Keratinocyte (primary cell): ENCODE data around the gene SLC12A5.

Source experiments
- EZH2 ChIP-seq: IDR thresholded peaks from one replicate; pipeline ENCODE4 v1.6.1; 2012; ENCODE audit warnings: inconsistent platforms, mild to moderate bottlenecking, low read length, moderate library complexity
- TF ChIP-seq, protein P1 (sequence below), 3 experiments: IDR thresholded peaks in 1 of 3; conservative IDR thresholded peaks in 1 of 3; optimal IDR thresholded peaks in 1 of 3; 2 replicates in 2 of 3; 3 replicates in 1 of 3; pipeline versions ENCODE3 to v1.5.1; 2011; ENCODE audit warnings: low read length in 3 of 3, mild to moderate bottlenecking in 3 of 3, moderate library complexity in 2 of 3, control low read depth in 1 of 3, inconsistent platforms in 1 of 3; ENCODE audit not compliant: insufficient read depth in 2 of 3; ENCODE audit errors: extremely low read depth in 1 of 3

DNA sequence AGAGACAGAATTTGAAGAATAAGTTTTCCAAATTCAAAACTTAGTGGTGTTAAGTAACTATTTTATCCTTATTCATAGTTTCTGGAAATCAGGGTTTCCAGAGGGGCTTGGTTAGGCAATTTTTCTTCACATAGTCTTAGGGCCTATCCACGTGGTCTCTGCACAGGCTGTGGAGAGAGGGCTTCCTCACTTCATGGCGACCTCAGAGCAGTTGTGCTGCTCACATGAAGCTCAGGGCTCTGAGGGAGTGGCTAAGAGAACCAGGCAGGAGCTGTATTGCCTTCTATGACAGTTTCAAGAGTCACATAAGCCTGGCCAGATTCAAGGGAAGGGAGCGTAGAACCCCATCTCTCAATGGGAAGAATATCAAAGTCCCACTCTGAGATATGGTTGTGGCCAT is 75.2 kb downstream of the SLC12A5 start:
- TF ChIP-seq, protein P1, sequence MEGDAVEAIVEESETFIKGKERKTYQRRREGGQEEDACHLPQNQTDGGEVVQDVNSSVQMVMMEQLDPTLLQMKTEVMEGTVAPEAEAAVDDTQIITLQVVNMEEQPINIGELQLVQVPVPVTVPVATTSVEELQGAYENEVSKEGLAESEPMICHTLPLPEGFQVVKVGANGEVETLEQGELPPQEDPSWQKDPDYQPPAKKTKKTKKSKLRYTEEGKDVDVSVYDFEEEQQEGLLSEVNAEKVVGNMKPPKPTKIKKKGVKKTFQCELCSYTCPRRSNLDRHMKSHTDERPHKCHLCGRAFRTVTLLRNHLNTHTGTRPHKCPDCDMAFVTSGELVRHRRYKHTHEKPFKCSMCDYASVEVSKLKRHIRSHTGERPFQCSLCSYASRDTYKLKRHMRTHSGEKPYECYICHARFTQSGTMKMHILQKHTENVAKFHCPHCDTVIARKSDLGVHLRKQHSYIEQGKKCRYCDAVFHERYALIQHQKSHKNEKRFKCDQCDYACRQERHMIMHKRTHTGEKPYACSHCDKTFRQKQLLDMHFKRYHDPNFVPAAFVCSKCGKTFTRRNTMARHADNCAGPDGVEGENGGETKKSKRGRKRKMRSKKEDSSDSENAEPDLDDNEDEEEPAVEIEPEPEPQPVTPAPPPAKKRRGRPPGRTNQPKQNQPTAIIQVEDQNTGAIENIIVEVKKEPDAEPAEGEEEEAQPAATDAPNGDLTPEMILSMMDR (optimal IDR thresholded peaks at IDR 0.05 in 1 of 3, IDR thresholded peaks at IDR 0.05 in 1 of 3, conservative IDR thresholded peaks at IDR 0.05 in 1 of 3; ENCODE audit: extremely low read depth in 1 of 3, insufficient read depth in 2 of 3, low read length in 3 of 3), result no peak
- no peak for TF ChIP-seq EZH2
